ENCODE results near the gene OR2AP1.
A peak's percentile ranks its signal among the peaks of the same experiment; 100 is the strongest.

- peak; percentile 77 to 87 (median 82) for TF ChIP-seq CTCF (IDR thresholded peaks at IDR 0.05)
- TF ChIP-seq POLR2AphosphoS5 (IDR thresholded peaks at IDR 0.05): no peak
- TF ChIP-seq POLR2A (IDR thresholded peaks at IDR 0.05): no peak
These were observed 47.3 kb downstream of the OR2AP1 start for GRCh38 chr12:55619354-55620138.
